Measurements from ENCODE around the gene TIRAP.

The TIRAP gene

DNA sequence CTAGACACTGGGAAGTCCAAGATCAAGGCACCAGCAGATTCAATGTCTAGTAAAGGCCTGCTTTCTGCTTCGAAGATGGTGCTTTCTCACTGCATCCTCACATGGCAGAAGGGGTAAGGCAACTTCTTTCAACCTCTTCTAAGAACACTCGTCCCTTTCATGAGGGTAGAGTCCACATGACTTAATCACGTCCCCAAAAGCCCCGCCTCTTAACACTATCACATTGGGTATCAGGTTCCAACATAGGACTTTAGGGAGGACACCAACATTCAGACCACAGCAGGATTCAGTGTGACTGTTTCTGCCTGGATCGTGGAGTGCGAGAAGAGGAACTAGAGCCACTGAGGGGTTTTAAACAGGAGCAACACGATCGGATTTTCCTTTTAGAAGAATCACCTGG lies 3.7 kb upstream of the TIRAP start:
- ATAC-seq, result no peak
- TF ChIP-seq BACH2 (CRISPR knock-in tag; IDR thresholded peaks at IDR 0.05; ENCODE audit: borderline replicate concordance) (no peak), ZFP30 (CRISPR knock-in tag; IDR thresholded peaks at IDR 0.05) (no peak), GLIS3 (CRISPR knock-in tag; IDR thresholded peaks at IDR 0.05) (no peak), RARB (CRISPR knock-in tag; IDR thresholded peaks at IDR 0.05) (no peak), ZNF70 (CRISPR knock-in tag; IDR thresholded peaks at IDR 0.05) (no peak), ZC3H10 (CRISPR knock-in tag; IDR thresholded peaks at IDR 0.05) (no peak), SNAI2 (CRISPR knock-in tag; IDR thresholded peaks at IDR 0.05) (no peak), PPARA (CRISPR knock-in tag; IDR thresholded peaks at IDR 0.05; ENCODE audit: borderline replicate concordance) (no peak), CREB5 (CRISPR knock-in tag; IDR thresholded peaks at IDR 0.05; ENCODE audit: low read depth) (no peak)
- TF ChIP-seq, protein P1, sequence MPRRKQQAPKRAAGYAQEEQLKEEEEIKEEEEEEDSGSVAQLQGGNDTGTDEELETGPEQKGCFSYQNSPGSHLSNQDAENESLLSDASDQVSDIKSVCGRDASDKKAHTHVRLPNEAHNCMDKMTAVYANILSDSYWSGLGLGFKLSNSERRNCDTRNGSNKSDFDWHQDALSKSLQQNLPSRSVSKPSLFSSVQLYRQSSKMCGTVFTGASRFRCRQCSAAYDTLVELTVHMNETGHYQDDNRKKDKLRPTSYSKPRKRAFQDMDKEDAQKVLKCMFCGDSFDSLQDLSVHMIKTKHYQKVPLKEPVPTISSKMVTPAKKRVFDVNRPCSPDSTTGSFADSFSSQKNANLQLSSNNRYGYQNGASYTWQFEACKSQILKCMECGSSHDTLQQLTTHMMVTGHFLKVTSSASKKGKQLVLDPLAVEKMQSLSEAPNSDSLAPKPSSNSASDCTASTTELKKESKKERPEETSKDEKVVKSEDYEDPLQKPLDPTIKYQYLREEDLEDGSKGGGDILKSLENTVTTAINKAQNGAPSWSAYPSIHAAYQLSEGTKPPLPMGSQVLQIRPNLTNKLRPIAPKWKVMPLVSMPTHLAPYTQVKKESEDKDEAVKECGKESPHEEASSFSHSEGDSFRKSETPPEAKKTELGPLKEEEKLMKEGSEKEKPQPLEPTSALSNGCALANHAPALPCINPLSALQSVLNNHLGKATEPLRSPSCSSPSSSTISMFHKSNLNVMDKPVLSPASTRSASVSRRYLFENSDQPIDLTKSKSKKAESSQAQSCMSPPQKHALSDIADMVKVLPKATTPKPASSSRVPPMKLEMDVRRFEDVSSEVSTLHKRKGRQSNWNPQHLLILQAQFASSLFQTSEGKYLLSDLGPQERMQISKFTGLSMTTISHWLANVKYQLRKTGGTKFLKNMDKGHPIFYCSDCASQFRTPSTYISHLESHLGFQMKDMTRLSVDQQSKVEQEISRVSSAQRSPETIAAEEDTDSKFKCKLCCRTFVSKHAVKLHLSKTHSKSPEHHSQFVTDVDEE (CRISPR knock-in tag; IDR thresholded peaks at IDR 0.05), result no peak

GRCh38 chr11:126280595-126280994 lies 2.3 kb upstream of the TIRAP start:
- TF ChIP-seq ZNF565 (CRISPR knock-in tag; conservative IDR thresholded peaks at IDR 0.05; ENCODE audit: low read depth) (no peak), ZFP30 (CRISPR knock-in tag; IDR thresholded peaks at IDR 0.05) (no peak), PPARA (CRISPR knock-in tag; IDR thresholded peaks at IDR 0.05; ENCODE audit: borderline replicate concordance) (no peak), SNAI2 (CRISPR knock-in tag; IDR thresholded peaks at IDR 0.05) (no peak), BACH2 (CRISPR knock-in tag; IDR thresholded peaks at IDR 0.05; ENCODE audit: borderline replicate concordance) (no peak), GLIS3 (CRISPR knock-in tag; IDR thresholded peaks at IDR 0.05) (no peak), ZC3H10 (CRISPR knock-in tag; IDR thresholded peaks at IDR 0.05) (no peak), ARNTL (CRISPR knock-in tag; IDR thresholded peaks at IDR 0.05; ENCODE audit: borderline replicate concordance, low read depth) (no peak), TOX (CRISPR knock-in tag; IDR thresholded peaks at IDR 0.05; ENCODE audit: borderline replicate concordance) (no peak), ISL1 (CRISPR knock-in tag; IDR thresholded peaks at IDR 0.05) (no peak)
- TF ChIP-seq, protein P2, sequence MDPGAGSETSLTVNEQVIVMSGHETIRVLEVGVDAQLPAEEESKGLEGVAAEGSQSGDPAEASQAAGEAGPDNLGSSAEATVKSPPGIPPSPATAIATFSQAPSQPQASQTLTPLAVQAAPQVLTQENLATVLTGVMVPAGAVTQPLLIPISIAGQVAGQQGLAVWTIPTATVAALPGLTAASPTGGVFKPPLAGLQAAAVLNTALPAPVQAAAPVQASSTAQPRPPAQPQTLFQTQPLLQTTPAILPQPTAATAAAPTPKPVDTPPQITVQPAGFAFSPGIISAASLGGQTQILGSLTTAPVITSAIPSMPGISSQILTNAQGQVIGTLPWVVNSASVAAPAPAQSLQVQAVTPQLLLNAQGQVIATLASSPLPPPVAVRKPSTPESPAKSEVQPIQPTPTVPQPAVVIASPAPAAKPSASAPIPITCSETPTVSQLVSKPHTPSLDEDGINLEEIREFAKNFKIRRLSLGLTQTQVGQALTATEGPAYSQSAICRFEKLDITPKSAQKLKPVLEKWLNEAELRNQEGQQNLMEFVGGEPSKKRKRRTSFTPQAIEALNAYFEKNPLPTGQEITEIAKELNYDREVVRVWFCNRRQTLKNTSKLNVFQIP (CRISPR knock-in tag; IDR thresholded peaks at IDR 0.05; ENCODE audit: borderline replicate concordance, low read depth), result no peak
- TF ChIP-seq, protein P3, sequence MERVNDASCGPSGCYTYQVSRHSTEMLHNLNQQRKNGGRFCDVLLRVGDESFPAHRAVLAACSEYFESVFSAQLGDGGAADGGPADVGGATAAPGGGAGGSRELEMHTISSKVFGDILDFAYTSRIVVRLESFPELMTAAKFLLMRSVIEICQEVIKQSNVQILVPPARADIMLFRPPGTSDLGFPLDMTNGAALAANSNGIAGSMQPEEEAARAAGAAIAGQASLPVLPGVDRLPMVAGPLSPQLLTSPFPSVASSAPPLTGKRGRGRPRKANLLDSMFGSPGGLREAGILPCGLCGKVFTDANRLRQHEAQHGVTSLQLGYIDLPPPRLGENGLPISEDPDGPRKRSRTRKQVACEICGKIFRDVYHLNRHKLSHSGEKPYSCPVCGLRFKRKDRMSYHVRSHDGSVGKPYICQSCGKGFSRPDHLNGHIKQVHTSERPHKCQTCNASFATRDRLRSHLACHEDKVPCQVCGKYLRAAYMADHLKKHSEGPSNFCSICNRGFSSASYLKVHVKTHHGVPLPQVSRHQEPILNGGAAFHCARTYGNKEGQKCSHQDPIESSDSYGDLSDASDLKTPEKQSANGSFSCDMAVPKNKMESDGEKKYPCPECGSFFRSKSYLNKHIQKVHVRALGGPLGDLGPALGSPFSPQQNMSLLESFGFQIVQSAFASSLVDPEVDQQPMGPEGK (CRISPR knock-in tag; IDR thresholded peaks at IDR 0.05; ENCODE audit: borderline replicate concordance), result no peak
- TF ChIP-seq, protein P1 (CRISPR knock-in tag; IDR thresholded peaks at IDR 0.05), result no peak
- no peak for ATAC-seq

- TF ChIP-seq ARNTL (CRISPR knock-in tag; IDR thresholded peaks at IDR 0.05; ENCODE audit: borderline replicate concordance, low read depth) (no peak), ZFP30 (CRISPR knock-in tag; IDR thresholded peaks at IDR 0.05) (no peak), ZFP3 (CRISPR knock-in tag; IDR thresholded peaks at IDR 0.05) (no peak), BACH2 (CRISPR knock-in tag; IDR thresholded peaks at IDR 0.05; ENCODE audit: borderline replicate concordance) (no peak), OSR1 (CRISPR knock-in tag; IDR thresholded peaks at IDR 0.05) (no peak), SNAI2 (CRISPR knock-in tag; IDR thresholded peaks at IDR 0.05) (no peak)
- TF ChIP-seq, protein P3 (CRISPR knock-in tag; IDR thresholded peaks at IDR 0.05; ENCODE audit: borderline replicate concordance), result no peak
- no peak for ATAC-seq
These were observed 1.6 kb upstream of the TIRAP start for GRCh38 chr11:126281245-126281644.

Data from SK-N-SH treated with all-trans-retinoic acid at 6 μM for 48 hours (cell line).